GM21447 (cell line): ENCODE measurements around the gene TMCO4.
"Not testable (repeated sequence)": the region's sequence is repeated elsewhere in the genome, so short reads cannot be mapped to it uniquely, and the experiment has no call there.

ENCODE experiments used
- ATAC-seq: cut with Tn5 transposase; IDR thresholded peaks from one replicate; pipeline ENCODE4 v1.9.1; 2021; ENCODE audit not compliant: unreplicated experiment

TMCO4 gene

DNA sequence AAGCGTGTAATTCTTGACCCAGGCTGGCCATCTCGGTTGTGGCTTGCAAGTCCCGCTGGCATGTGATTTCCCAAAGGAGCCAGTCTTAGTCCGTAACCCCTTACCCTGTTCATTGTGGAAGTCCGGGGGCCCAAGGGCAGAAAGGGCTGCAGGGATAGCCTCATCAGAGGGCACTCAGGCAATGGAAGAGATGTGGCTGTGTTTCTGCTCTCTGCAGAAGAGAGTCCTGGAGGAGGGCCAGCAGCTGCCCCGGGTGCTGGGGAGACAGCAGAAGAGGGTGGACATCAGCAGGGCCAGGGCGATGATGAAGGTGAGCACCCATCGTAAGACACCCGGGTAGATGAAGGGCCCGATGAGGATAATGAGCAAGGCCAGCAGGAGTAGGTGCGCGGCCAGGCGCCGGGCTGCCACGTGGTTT, 14.5 kb upstream of the TMCO4 start:
- no peak for ATAC-seq

- ATAC-seq: no peak
These were observed 13.9 kb upstream of the TMCO4 start for GRCh38 chr1:19813643-19813960.

- no peak for ATAC-seq
These were observed 13.3 kb upstream of the TMCO4 start for GRCh38 chr1:19812875-19813642.

GRCh38 chr1:19811206-19811851, 11.6 kb upstream of the TMCO4 start:
- no peak for ATAC-seq

GRCh38 chr1:19809044-19809750, 9.5 kb upstream of the TMCO4 start:
- ATAC-seq: no peak

DNA sequence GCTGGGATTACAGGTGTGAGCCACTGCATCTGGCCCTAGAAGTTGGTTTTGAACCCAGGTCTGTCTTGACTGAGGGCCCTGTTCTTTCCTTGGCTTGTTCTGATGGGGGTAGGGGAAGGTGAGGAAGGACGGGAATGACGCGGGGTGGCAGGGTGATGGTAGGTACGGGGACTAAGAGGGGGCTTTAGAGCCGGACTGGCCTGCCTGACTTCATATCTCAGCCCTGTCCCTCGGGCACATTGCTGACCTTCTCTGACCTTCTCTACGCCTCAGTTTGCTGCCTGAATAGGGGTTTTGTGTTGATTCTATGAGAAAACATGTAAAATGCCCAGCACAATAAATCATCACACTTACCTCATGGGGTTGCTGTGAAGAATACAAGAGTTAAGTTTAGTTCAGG, 8.6 kb upstream of the TMCO4 start:
- ATAC-seq: no peak

DNA sequence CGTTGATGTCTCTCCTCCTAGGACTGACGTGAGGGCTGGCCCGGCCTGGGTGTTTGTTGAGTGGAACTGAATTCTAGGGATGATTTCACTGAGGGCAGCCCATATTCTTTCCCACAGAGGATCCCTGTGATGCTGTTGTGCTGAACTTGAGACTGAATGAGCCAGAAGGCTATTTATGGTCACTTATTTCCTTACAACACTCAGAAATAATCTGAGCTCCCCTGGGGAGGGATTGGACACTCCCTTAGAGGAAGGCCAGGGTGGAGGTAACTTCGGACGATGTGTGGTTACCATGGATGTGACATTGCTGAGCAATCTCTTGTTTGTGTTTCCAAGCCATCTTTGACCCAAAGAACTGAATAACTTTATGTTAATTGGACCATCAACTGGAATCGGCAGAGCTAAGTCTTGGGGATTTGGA, 5.1 kb upstream of the TMCO4 start:
- no peak for ATAC-seq

GRCh38 chr1:19802269-19802668, 2.6 kb upstream of the TMCO4 start:
- no peak for ATAC-seq

DNA sequence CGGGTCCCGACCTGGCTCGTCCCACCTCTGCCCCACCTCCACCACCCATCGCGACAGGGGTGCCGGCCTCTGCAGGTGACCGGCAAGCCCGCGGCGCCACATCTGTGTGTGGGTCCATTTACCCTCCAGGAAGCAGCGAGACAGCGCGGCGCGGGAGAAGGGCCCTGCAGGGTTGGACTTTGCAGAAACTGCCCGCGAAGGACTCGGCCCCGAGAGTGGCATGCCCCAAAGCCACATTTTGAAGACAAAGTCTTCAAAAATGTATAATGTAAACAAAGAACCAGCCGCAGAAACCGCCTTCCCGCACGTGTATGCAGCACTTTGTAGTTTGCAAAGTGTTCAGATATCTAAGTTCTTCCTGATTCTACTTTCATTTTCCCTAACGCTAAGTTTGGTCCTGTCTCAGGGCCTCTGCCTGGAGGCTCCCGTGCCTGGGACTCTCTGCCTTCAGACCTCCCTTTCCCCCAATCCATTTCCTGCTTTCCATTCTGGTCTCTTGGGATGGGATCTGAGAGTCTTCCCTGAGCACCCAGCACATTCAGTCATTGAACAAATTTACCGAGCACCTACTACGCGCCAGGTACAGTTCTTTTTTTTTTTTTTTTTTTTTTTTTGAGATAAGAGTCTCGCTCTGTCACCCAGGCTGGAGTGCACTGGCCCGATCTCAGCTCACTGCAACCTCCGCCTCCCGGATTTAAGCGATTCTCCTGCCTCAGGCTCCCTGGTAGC, 524 bp upstream of the TMCO4 start:
- ATAC-seq: peak; percentile 38

DNA sequence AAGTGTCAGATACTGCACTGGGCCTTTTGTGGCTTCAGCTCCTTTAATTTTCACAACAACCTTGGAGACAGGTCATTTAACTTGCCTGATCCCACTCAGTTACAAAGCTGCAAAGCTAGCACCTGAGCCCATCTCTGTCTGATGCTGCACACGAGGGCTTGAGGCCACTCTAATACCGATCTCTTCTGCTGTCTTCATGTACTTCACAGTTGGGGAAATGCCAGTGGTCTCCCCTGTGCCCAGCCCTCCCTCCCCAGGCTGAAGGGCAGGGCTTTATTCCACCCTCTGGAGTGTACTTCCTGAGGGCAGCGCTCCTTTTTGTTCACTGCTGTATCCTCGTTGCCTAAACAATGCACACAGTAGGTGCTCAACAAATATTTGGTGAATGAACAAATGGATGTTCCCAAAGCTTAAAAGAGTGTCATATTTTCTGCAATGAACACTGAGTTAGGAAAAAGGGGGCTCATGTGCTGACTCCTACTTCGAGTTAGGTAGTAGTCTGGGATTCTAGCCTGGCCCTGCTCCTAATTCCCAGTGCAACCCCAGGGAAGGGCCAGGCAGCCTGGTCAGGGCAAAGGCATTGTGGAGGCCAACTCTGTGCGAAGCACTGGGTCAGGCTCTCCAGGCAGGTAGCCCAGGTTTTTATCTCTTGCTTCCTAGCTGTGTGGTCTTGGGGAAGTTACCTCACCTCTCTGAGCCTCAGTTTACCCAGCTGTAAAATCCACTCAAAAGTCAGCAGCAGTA, 1.1 kb downstream of the TMCO4 start:
- no peak for ATAC-seq

DNA sequence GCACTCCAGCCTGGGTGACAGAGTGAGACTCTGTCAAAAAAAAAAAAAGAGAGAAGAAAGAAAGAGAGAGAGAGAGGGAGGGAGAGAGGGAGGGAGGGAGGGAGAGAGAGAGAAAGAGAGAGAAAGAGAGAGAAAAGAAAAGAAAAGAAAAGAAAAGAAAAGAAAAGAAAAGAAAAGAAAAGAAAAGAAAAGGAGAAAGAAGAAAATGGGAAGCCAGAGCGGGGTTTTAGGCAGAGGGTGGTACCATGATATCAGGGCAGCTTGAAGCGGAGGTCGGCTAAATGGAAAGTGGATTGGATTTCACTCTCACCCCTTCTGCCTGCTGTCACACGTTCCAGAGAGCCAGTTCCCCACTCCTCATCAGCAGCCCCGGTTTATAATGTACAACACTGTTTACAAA, 1.9 kb downstream of the TMCO4 start:
- no peak for ATAC-seq

DNA sequence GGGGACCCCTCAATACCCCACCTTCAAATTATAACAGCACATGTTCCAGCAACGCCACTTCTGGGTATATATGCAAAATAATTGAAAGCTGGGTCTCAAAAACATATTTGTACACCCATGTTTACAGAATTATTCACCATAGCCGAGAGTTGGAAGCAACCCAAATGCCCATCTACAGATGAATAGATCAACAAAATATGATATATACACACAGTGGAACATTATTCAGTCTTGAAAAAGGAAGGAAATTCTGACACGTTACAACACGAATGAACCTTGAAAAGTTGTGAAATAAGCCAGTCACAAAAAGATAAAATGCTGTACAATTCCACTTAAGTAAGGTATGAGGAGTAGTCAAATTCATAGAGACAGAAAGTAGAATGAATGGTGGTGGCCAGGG, 5.1 kb downstream of the TMCO4 start:
- ATAC-seq: no peak

DNA sequence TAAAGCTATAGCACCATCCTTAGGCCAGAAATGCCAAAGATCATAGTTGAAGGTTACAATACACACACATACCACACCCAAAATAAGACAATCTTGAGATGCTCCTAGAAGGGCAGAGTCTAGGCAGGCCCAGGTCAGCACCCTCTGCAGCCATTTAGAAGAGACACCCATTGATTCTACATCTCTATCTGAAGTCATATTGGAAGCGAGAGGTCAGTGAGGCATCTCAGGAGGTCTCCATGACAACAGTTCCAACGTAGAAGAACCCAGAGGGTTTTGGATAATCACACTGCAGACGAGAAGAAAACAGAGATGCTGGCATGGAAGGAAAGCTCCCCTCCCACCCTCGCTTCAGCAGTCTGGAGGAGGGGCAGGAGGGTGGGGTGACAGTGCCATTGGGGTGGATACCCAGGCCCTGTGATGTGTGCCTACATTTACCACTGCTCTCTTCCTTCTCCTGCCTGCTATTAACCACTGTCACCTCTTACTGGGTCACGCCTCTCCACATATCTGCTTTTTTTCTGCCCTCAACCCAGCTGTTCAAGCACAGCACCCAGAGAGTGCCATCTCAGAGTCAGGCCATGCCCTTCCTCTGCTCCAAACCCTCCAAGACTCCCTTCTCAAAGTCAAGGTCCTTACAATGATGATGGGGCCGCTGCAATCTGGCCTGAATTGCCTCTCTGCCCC, 6.2 kb downstream of the TMCO4 start:
- ATAC-seq: no peak

DNA sequence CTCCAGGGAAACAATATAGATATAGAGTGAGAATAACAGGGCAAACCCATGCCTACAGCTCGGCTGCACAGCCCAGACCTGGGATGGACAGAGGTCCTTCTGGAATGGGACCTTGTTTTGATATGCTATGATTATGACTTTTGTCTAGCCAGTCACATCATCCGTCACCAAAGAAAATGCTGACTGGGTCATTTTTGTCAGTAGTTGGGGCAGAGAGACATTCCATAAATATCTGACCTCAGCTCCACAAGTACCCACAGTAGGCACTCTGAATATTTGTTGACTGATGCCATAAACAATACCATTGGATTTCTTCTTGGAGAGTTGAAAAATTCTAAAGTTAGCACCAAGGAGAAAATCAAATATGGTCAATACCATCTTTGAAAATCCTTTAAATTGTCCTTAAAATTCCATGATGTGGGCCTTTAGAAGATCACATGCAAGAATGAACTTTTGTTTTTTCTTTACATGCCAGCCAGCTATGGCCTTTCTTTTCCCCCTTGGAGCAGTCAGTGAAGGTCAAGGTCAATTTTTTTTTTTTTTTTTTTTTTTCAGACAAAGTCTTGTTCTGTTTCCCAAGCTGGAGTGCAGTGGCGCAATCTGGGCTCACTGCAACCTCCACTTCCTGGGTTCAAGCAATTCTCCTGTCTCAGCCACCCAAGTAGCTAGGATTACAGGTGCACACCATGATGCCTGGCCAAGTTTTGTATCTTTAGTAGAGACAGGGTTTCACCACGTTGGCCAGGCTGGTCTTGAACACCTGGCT, 7.3 kb downstream of the TMCO4 start:
- ATAC-seq: no peak

- ATAC-seq: not testable (repeated sequence)
These were observed 9.4 kb downstream of the TMCO4 start for GRCh38 chr1:19790061-19790975.

- no peak for ATAC-seq
These were observed 12.7 kb downstream of the TMCO4 start for GRCh38 chr1:19786988-19787423.

DNA sequence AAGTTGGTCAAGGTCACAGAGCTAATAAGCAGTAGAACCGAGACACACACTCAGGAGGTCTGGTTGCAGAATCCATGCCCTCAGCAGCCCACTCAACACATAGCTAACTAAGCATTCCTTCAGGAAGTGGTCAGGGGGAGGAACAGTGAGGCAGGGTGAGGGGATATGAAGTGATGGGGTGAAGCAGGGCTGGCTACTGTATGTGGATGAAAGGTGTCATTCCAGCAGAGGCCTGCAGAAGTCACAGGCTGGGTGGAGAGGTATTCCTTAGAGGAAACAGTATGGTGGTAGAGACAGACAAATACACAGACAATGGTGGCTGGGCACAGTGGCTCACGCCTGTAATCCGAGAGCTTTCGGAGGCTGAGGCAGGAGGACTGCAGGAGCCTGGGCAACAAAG, 14.1 kb downstream of the TMCO4 start:
- no peak for ATAC-seq

GRCh38 chr1:19780267-19780877, 19.3 kb downstream of the TMCO4 start:
- no peak for ATAC-seq
